T-cell (primary cell): ENCODE data around the gene NEBL. TPM values are rescaled to one million over a fixed set of nuclear protein-coding genes. Genes with fewer than 3 reads are reported as not detected.
"Not testable (repeated sequence)": the region's sequence is repeated elsewhere in the genome, so short reads cannot be mapped to it uniquely, and the experiment has no call there.

Experiments
- ATAC-seq, 4 experiments: fragments of 200-7000 bp in 3 of 4; fragments of 150-1000 bp in 1 of 4; cut with Tn5 transposase; replicated peaks in 1 of 4; 1 replicate in 3 of 4; 2 replicates in 1 of 4; pipeline ENCODE4 v1.10.0; 2021; ENCODE audit warnings: moderate library complexity in 3 of 4, mild to moderate bottlenecking in 2 of 4, moderate number of reproducible peaks in 1 of 4
- CTCF ChIA-PET, 2 donors: fragments of 300-600 bp; sonication (Branson Sonifier 250); formaldehyde crosslinking; loops; one replicate each; lab custom pipeline; 2022; ENCODE audit warnings: antibody characterized with exemption in 2 of 2; lab: Charles Lee
- POLR2A ChIA-PET, 2 donors: fragments of 300-600 bp; sonication (Branson Sonifier 250); formaldehyde crosslinking; loops; one replicate each; lab custom pipeline; 2022; ENCODE audit warnings: antibody characterized with exemption in 2 of 2; lab: Charles Lee
- DNase-seq, 35 experiments: peaks; one replicate each; pipeline versions ENCODE4 v3.0.0 to v3.0.0-alpha.2; 2013 to 2023
- H3K27ac ChIP-seq: one replicate; pipeline ENCODE4 v1.5.1; 2013; ENCODE audit warnings: low read length
- H3K27me3 ChIP-seq, 2 experiments: replicated peaks in 1 of 2; 1 replicate in 1 of 2; 2 replicates in 1 of 2; pipeline versions ENCODE4 v1.6.1 to v1.7.0; 2013; ENCODE audit warnings: low read length in 1 of 2, mixed read lengths in 1 of 2; ENCODE audit not compliant: control insufficient read depth in 2 of 2, insufficient read depth in 2 of 2; ENCODE audit errors: extremely low read depth in 1 of 2
- H3K36me3 ChIP-seq, 2 donors: 1 replicate in 1 of 2; 2 replicates in 1 of 2; pipeline versions ENCODE4 v1.6.1 to v1.7.0; 2013; ENCODE audit warnings: low read length in 1 of 2; ENCODE audit not compliant: control insufficient read depth in 2 of 2, insufficient read depth in 1 of 2; ENCODE audit errors: extremely low read depth in 1 of 2
- H3K4me1 ChIP-seq, 2 experiments: 1 replicate in 1 of 2; 2 replicates in 1 of 2; pipeline versions ENCODE4 v1.6.1 to v1.7.0; 2013; ENCODE audit warnings: low read length in 2 of 2, mixed read lengths in 1 of 2; ENCODE audit not compliant: insufficient read depth in 2 of 2, control insufficient read depth in 1 of 2; ENCODE audit errors: extremely low read depth in 1 of 2
- H3K4me3 ChIP-seq, 2 donors: 1 replicate in 1 of 2; 2 replicates in 1 of 2; pipeline versions ENCODE4 v1.5.1 to v1.7.0; 2013; ENCODE audit warnings: mild to moderate bottlenecking in 2 of 2, low read length in 1 of 2, moderate library complexity in 1 of 2; ENCODE audit not compliant: control insufficient read depth in 1 of 2; ENCODE audit errors: extremely low read depth in 1 of 2
- H3K9me3 ChIP-seq: 2 replicates; pipeline ENCODE4 v1.7.0; 2013
- H3K27ac Mint-ChIP-seq, 2 donors: one replicate each; pipeline ENCODE4 v1.8.0; 2020 to 2021; ENCODE audit warnings: mild to moderate bottlenecking in 2 of 2, mixed read lengths in 2 of 2
- H3K27me3 Mint-ChIP-seq, 2 donors: one replicate each; pipeline ENCODE4 v1.8.0; 2021 to 2022; ENCODE audit warnings: mixed read lengths in 2 of 2
- H3K36me3 Mint-ChIP-seq: one replicate; pipeline ENCODE4 v1.8.0; 2021; ENCODE audit warnings: mixed read lengths
- H3K4me1 Mint-ChIP-seq, 3 donors: one replicate each; pipeline ENCODE4 v1.8.0; 2020 to 2022; ENCODE audit warnings: mixed read lengths in 3 of 3, mild to moderate bottlenecking in 1 of 3
- H3K4me3 Mint-ChIP-seq, 3 donors: one replicate each; pipeline ENCODE4 v1.8.0; 2020 to 2022; ENCODE audit warnings: mild to moderate bottlenecking in 3 of 3, mixed read lengths in 3 of 3, moderate library complexity in 3 of 3
- H3K9me3 Mint-ChIP-seq, 3 donors: one replicate each; pipeline ENCODE4 v1.8.0; 2020 to 2022; ENCODE audit warnings: mixed read lengths in 3 of 3
- WGBS: methylation state at CpG from one replicate; pipeline ENCODE4 v1.1.5; 2013; ENCODE audit warnings: missing lambda C conversion rate; ENCODE audit not compliant: insufficient coverage; 5-methylcytosine and 5-hydroxymethylcytosine counted together
- total RNA-seq, 35 experiments: library from RNA in 6 of 35; stranded (reverse) in 6 of 35; fragments of 120-200 nt in 1 of 35; gene quantifications; one replicate each; pipeline versions ENCODE4 v1.2.1 to v1.2.4 and lab custom pipeline; 2013 to 2026

NEBL gene, protein sequence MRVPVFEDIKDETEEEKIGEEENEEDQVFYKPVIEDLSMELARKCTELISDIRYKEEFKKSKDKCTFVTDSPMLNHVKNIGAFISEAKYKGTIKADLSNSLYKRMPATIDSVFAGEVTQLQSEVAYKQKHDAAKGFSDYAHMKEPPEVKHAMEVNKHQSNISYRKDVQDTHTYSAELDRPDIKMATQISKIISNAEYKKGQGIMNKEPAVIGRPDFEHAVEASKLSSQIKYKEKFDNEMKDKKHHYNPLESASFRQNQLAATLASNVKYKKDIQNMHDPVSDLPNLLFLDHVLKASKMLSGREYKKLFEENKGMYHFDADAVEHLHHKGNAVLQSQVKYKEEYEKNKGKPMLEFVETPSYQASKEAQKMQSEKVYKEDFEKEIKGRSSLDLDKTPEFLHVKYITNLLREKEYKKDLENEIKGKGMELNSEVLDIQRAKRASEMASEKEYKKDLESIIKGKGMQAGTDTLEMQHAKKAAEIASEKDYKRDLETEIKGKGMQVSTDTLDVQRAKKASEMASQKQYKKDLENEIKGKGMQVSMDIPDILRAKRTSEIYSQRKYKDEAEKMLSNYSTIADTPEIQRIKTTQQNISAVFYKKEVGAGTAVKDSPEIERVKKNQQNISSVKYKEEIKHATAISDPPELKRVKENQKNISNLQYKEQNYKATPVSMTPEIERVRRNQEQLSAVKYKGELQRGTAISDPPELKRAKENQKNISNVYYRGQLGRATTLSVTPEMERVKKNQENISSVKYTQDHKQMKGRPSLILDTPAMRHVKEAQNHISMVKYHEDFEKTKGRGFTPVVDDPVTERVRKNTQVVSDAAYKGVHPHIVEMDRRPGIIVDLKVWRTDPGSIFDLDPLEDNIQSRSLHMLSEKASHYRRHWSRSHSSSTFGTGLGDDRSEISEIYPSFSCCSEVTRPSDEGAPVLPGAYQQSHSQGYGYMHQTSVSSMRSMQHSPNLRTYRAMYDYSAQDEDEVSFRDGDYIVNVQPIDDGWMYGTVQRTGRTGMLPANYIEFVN
- 1 to 10 TPM in 1 of 5 donors, under 1 TPM in 4; 0.41 to 1.4 (median 0.62) TPM for total RNA-seq
- total RNA-seq (2013) = 0.22 TPM
- total RNA-seq (lab: John Stamatoyannopoulos, UW) = 0.47 to 4.2 (median 1.2) reads per million in 29 experiments

GRCh38 chr10:20897146-20897825, at the start of gene NEBL:
NEBL (minus strand) TSS chr10:20897311; CDS start chr10:20897205, 106 bp downstream.
- H3K36me3 ChIP-seq = no peaks in the 10 kb centered on the region
- no peaks in the 10 kb centered on the region for H3K27me3 ChIP-seq
- no peak within 1 kb of the TSS for H3K4me3 ChIP-seq
- H3K9me3 ChIP-seq = no peaks in the 10 kb centered on the region
- peaks cover 0 to 2% (median 0%) of the 10 kb centered on the region in 3 donors for H3K9me3 Mint-ChIP-seq
- H3K4me1 ChIP-seq = no peaks in the 10 kb centered on the region
- H3K4me3 Mint-ChIP-seq = no peak within 1 kb of the TSS
- no CpG with 5 or more reads among the region's 2 CpGs for WGBS
- H3K27me3 Mint-ChIP-seq = peaks cover 0 to 1% of the 10 kb centered on the region in 2 donors
- no peak for DNase-seq
- CTCF ChIA-PET = interaction anchor here in 1 of 2 donors (1.1 kb wide), 1 partner anchor 8 kb away, joined by 3 read pairs; no protein-coding TSS in a partner anchor
- POLR2A ChIA-PET = no interaction called here
- no peak within 1 kb of the TSS for H3K27ac ChIP-seq
- no peaks in the 10 kb centered on the region for H3K4me1 Mint-ChIP-seq
- no peaks in the 10 kb centered on the region for H3K36me3 Mint-ChIP-seq
- no peak within 1 kb of the TSS for H3K27ac Mint-ChIP-seq
- ATAC-seq = no peak

GRCh38 chr10:20945546-20946332, 48.6 kb upstream of the NEBL start:
- no peaks in the 10 kb centered on the region for H3K4me1 ChIP-seq
- no peak overlapping the region for H3K4me3 Mint-ChIP-seq
- 90% methylated on average over 5 of the region's 9 CpGs for WGBS
- no peaks in the 10 kb centered on the region for H3K27me3 Mint-ChIP-seq
- H3K9me3 Mint-ChIP-seq = no peaks in the 10 kb centered on the region
- no peaks in the 10 kb centered on the region for H3K4me1 Mint-ChIP-seq
- ChIA-PET CTCF (no interaction called here), POLR2A (interaction anchor here in 1 of 2 donors (0.6 kb wide), 1 partner anchor 528 kb away, joined by 10 read pairs; no protein-coding TSS in a partner anchor)
- no peak overlapping the region for H3K27ac Mint-ChIP-seq
- H3K9me3 ChIP-seq = no peaks in the 10 kb centered on the region
- no peak overlapping the region for H3K4me3 ChIP-seq
- H3K27me3 ChIP-seq = no peaks in the 10 kb centered on the region
- ATAC-seq = no peak
- no peak for DNase-seq
- no peak overlapping the region for H3K27ac ChIP-seq
- no peaks in the 10 kb centered on the region for H3K36me3 Mint-ChIP-seq
- no peaks in the 10 kb centered on the region for H3K36me3 ChIP-seq

- Histone ChIP-seq H3K4me3 (no peak overlapping the region), H3K4me1 (no peaks in the 10 kb centered on the region), H3K27me3 (no peaks in the 10 kb centered on the region), H3K27ac (no peak overlapping the region), H3K9me3 (no peaks in the 10 kb centered on the region), H3K36me3 (no peaks in the 10 kb centered on the region)
- WGBS = 89% methylated on average over 4 of the region's 7 CpGs
- H3K9me3 Mint-ChIP-seq = no peaks in the 10 kb centered on the region
- H3K27ac Mint-ChIP-seq = no peak overlapping the region
- CTCF ChIA-PET = interaction anchor here in 1 of 2 donors (0.6 kb wide), 1 partner anchor 9 kb away, joined by 3 read pairs; no protein-coding TSS in a partner anchor
- no peaks in the 10 kb centered on the region for H3K27me3 Mint-ChIP-seq
- no peak overlapping the region for H3K4me3 Mint-ChIP-seq
- POLR2A ChIA-PET = no interaction called here
- DNase-seq (no peak), ATAC-seq (no peak)
- no peaks in the 10 kb centered on the region for H3K36me3 Mint-ChIP-seq
- no peaks in the 10 kb centered on the region for H3K4me1 Mint-ChIP-seq
These were observed 47.8 kb upstream of the NEBL start for GRCh38 chr10:20944789-20945502.

DNA sequence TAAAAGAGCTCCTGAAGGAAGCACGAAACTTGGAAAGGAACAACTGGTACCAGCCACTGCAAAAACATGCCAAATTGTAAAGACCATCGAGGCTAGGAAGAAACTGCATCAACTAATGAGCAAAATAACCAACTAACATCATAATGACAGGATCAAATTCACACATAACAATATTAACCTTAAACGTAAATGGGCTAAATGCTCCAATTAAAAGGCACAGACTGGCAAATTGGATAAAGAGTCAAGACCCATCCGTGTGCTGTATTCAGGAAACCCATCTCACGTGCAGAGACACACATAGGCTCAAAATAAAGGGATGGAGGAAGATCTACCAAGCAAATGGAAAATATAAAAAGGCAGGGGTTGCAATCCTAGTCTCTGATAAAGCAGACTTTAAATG, 42.3 kb upstream of the NEBL start:
- no CpG with 5 or more reads among the region's 5 CpGs for WGBS
- H3K9me3 ChIP-seq, H3K27ac ChIP-seq, ATAC-seq, H3K36me3 ChIP-seq, POLR2A ChIA-PET, H3K4me1 ChIP-seq, H3K4me3 ChIP-seq, H3K4me1 Mint-ChIP-seq, H3K27me3 Mint-ChIP-seq, H3K27me3 ChIP-seq, H3K36me3 Mint-ChIP-seq, H3K27ac Mint-ChIP-seq, CTCF ChIA-PET, DNase-seq, H3K4me3 Mint-ChIP-seq: not testable (repeated sequence)
- peaks cover 0 to 21% (median 2%) of the 10 kb centered on the region in 3 donors for H3K9me3 Mint-ChIP-seq

- H3K4me3 Mint-ChIP-seq = no peak overlapping the region
- H3K9me3 ChIP-seq = no peaks in the 10 kb centered on the region
- ChIA-PET CTCF (interaction anchor here in 1 of 2 donors (0.6 kb wide), 1 partner anchor 70 kb away, joined by 3 read pairs; no protein-coding TSS in a partner anchor), POLR2A (no interaction called here)
- H3K27ac ChIP-seq = no peak overlapping the region
- H3K4me1 ChIP-seq = no peaks in the 10 kb centered on the region
- ATAC-seq (no peak), DNase-seq (no peak)
- H3K27ac Mint-ChIP-seq = no peak overlapping the region
- H3K27me3 Mint-ChIP-seq = no peaks in the 10 kb centered on the region
- no peaks in the 10 kb centered on the region for H3K36me3 ChIP-seq
- H3K4me1 Mint-ChIP-seq = no peaks in the 10 kb centered on the region
- H3K27me3 ChIP-seq = no peaks in the 10 kb centered on the region
- H3K36me3 Mint-ChIP-seq = no peaks in the 10 kb centered on the region
- H3K4me3 ChIP-seq = no peak overlapping the region
- H3K9me3 Mint-ChIP-seq = peaks cover 2 to 26% (median 5%) of the 10 kb centered on the region in 3 donors
These were observed 39.3 kb upstream of the NEBL start for GRCh38 chr10:20936396-20936795.
